ENCODE data around the gene LOXL3.

Gene LOXL3

GRCh38 chr2:74573747-74574562, 20.2 kb upstream of the LOXL3 start:
- H3K4me3 ChIP-seq (replicated peaks; ENCODE audit: low read depth, low read length): no peak overlapping the region
- peak; percentile 89 for DNase-seq (ENCODE audit: extremely low read depth, low read depth)
- no peak for TF ChIP-seq CTCF (IDR thresholded peaks at IDR 0.05; ENCODE audit: low read depth, low read length, missing control alignments)

GRCh38 chr2:74572178-74572925, 18.6 kb upstream of the LOXL3 start:
- H3K4me3 ChIP-seq (replicated peaks; ENCODE audit: low read depth, low read length): no peak overlapping the region
- no peak for DNase-seq (ENCODE audit: extremely low read depth, low read depth)
- TF ChIP-seq CTCF (IDR thresholded peaks at IDR 0.05; ENCODE audit: low read depth, low read length, missing control alignments): no peak

- no peak for TF ChIP-seq CTCF (IDR thresholded peaks at IDR 0.05; ENCODE audit: low read depth, low read length, missing control alignments)
- DNase-seq (ENCODE audit: extremely low read depth, low read depth): no peak
- H3K4me3 ChIP-seq (replicated peaks; ENCODE audit: low read depth, low read length): no peak overlapping the region
These were observed 17.3 kb upstream of the LOXL3 start for GRCh38 chr2:74571058-74571457.

- H3K4me3 ChIP-seq (replicated peaks; ENCODE audit: low read depth, low read length): no peak overlapping the region
- TF ChIP-seq CTCF (IDR thresholded peaks at IDR 0.05; ENCODE audit: low read depth, low read length, missing control alignments): no peak
- no peak for DNase-seq (ENCODE audit: extremely low read depth, low read depth)
These were observed 15.9 kb upstream of the LOXL3 start for GRCh38 chr2:74569686-74570085.

GRCh38 chr2:74567881-74568280, 14.1 kb upstream of the LOXL3 start:
- H3K4me3 ChIP-seq (replicated peaks; ENCODE audit: low read depth, low read length): no peak overlapping the region
- no peak for TF ChIP-seq CTCF (IDR thresholded peaks at IDR 0.05; ENCODE audit: low read depth, low read length, missing control alignments)
- no peak for DNase-seq (ENCODE audit: extremely low read depth, low read depth)

- H3K4me3 ChIP-seq (replicated peaks; ENCODE audit: low read depth, low read length): no peak overlapping the region
- peak; percentile 84 for DNase-seq (ENCODE audit: extremely low read depth, low read depth)
- TF ChIP-seq CTCF (IDR thresholded peaks at IDR 0.05; ENCODE audit: low read depth, low read length, missing control alignments): no peak
These were observed 13.0 kb upstream of the LOXL3 start for GRCh38 chr2:74566754-74567085.

Data from HFF-Myc (cell line).